Sigmoid colon (tissue), 4 donors: ENCODE measurements around the gene HSH2D.

ENCODE experiments used
- POLR2A ChIP-seq, 2 donors: fragments of 450-650 bp; IDR thresholded peaks; one replicate each; pipeline ENCODE4 v1.6.1; 2016; ENCODE audit warnings: antibody characterized with exemption in 2 of 2, mild to moderate bottlenecking in 2 of 2, moderate library complexity in 2 of 2
- POLR2AphosphoS5 ChIP-seq, 4 donors: sonication (generic); formaldehyde crosslinking; IDR thresholded peaks; one replicate each; pipeline ENCODE4 v1.6.1; 2017; ENCODE audit warnings: antibody characterized with exemption in 4 of 4
- TF ChIP-seq, protein P1 (sequence below), 4 experiments: fragments of 450-650 bp in 3 of 4; fragments of 200-600 bp in 1 of 4; IDR thresholded peaks; one replicate each; pipeline ENCODE4 v1.5.1; 2016 to 2019; ENCODE audit warnings: antibody characterized with exemption in 4 of 4, mild to moderate bottlenecking in 3 of 4, moderate library complexity in 2 of 4

DNA sequence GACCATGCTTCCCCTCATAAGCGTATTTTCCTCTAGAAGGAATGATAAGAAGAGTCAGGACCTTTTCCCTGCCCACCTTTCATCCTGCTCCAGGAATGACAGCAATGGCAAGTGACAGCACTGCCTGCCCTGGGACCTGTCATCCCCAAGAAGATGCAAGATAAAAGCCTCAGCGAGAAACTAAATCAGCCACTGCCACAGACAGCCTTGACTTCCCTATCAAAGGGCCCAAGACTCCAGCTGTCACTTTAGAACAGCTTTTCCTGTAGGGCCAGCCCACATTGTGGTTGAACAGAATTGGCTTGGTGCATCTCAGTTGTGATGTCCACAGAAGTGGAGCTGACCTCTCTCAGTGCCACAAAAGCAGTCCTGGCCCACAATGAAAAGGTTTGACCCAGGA is 30.7 kb upstream of the HSH2D start:
- TF ChIP-seq, protein P1, sequence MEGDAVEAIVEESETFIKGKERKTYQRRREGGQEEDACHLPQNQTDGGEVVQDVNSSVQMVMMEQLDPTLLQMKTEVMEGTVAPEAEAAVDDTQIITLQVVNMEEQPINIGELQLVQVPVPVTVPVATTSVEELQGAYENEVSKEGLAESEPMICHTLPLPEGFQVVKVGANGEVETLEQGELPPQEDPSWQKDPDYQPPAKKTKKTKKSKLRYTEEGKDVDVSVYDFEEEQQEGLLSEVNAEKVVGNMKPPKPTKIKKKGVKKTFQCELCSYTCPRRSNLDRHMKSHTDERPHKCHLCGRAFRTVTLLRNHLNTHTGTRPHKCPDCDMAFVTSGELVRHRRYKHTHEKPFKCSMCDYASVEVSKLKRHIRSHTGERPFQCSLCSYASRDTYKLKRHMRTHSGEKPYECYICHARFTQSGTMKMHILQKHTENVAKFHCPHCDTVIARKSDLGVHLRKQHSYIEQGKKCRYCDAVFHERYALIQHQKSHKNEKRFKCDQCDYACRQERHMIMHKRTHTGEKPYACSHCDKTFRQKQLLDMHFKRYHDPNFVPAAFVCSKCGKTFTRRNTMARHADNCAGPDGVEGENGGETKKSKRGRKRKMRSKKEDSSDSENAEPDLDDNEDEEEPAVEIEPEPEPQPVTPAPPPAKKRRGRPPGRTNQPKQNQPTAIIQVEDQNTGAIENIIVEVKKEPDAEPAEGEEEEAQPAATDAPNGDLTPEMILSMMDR (IDR thresholded peaks at IDR 0.05) = no peak
- no peak for TF ChIP-seq POLR2A (IDR thresholded peaks at IDR 0.05)
- TF ChIP-seq POLR2AphosphoS5 (IDR thresholded peaks at IDR 0.05) = no peak
